HEK293 (cell line): Measurements from ENCODE around the gene ZNF26.

Source experiments
- CTCF ChIA-PET: fragments of 350-600 bp; formaldehyde crosslinking; extraction: SDS; loops from one replicate; lab custom pipeline; 2021; ENCODE audit warnings: antibody characterized with exemption; lab: Yijun Ruan, JAX
- POLR2A ChIA-PET: fragments of 300-600 bp; formaldehyde crosslinking; extraction: SDS; loops from one replicate; lab custom pipeline; 2020; ENCODE audit warnings: antibody characterized with exemption, inconsistent platforms; lab: Yijun Ruan, JAX
- H3K27ac ChIP-seq: fragments of 200-500 bp; sonication (Bioruptor generic); 2 replicates; pipeline ENCODE4 v1.5.1; 2014; ENCODE audit warnings: low read depth, low read length, control low read depth, inconsistent platforms; ENCODE audit errors: extremely low read depth
- H3K36me3 ChIP-seq, 2 experiments: fragments of 200-500 bp in 1 of 2; sonication (Bioruptor generic) in 1 of 2; 1 replicate in 1 of 2; 2 replicates in 1 of 2; pipeline ENCODE4 v1.5.1; 2014 to 2017; ENCODE audit warnings: inconsistent platforms in 2 of 2, low read length in 2 of 2; ENCODE audit not compliant: control insufficient read depth in 2 of 2, insufficient read depth in 1 of 2
- H3K4me1 ChIP-seq: fragments of 200-500 bp; sonication (Bioruptor generic); 2 replicates; pipeline ENCODE4 v1.5.1; 2014; ENCODE audit warnings: mild to moderate bottlenecking, low read length, inconsistent platforms; ENCODE audit not compliant: control insufficient read depth, insufficient read depth
- H3K4me3 ChIP-seq: 2 replicates; pipeline ENCODE4 v1.5.1; 2011; ENCODE audit warnings: low read depth, mild to moderate bottlenecking, control low read depth, low read length, moderate library complexity
- H3K9me3 ChIP-seq: fragments of 200-500 bp; sonication (Bioruptor generic); 2 replicates; pipeline ENCODE4 v1.5.1; 2014; ENCODE audit warnings: low read depth, low read length, inconsistent platforms; ENCODE audit not compliant: control insufficient read depth, insufficient read depth
- ATF2 ChIP-seq: fragments of 450-650 bp; formaldehyde crosslinking; IDR thresholded peaks from 2 replicates; pipeline ENCODE4 v1.5.1; 2016; ENCODE audit warnings: missing biosample characterization, missing genetic modification characterization, low read depth
- BCL6B ChIP-seq: fragments of 450-650 bp; formaldehyde crosslinking; IDR thresholded peaks from 2 replicates; pipeline ENCODE4 v1.5.1; 2017; ENCODE audit warnings: missing biosample characterization, missing genetic modification characterization
- MEIS1 ChIP-seq: sonication (generic); formaldehyde crosslinking; IDR thresholded peaks from 2 replicates; pipeline ENCODE4 v1.8.1; 2022; ENCODE audit warnings: missing genetic modification reagents, mild to moderate bottlenecking, borderline replicate concordance
- MYNN ChIP-seq: fragments of 450-650 bp; formaldehyde crosslinking; IDR thresholded peaks from 2 replicates; pipeline ENCODE4 v1.5.1; 2016; ENCODE audit warnings: missing biosample characterization, missing genetic modification characterization, borderline replicate concordance
- MZF1 ChIP-seq: fragments of 450-650 bp; formaldehyde crosslinking; IDR thresholded peaks from 2 replicates; pipeline ENCODE4 v1.5.1; 2017; ENCODE audit warnings: missing biosample characterization, missing genetic modification characterization, borderline replicate concordance
- TSHZ1 ChIP-seq: fragments of 450-650 bp; formaldehyde crosslinking; IDR thresholded peaks from 2 replicates; pipeline ENCODE4 v1.5.1; 2016; ENCODE audit warnings: missing biosample characterization, missing genetic modification characterization, borderline replicate concordance
- ZBTB49 ChIP-seq: fragments of 450-650 bp; formaldehyde crosslinking; IDR thresholded peaks from 2 replicates; pipeline ENCODE4 v1.5.1; 2016; ENCODE audit warnings: missing biosample characterization, missing genetic modification characterization, low read depth
- ZIC2 ChIP-seq: fragments of 450-650 bp; formaldehyde crosslinking; IDR thresholded peaks from 2 replicates; pipeline ENCODE4 v1.5.1; 2016; ENCODE audit warnings: missing biosample characterization, missing genetic modification characterization
- ZNF138 ChIP-seq: fragments of 450-650 bp; formaldehyde crosslinking; IDR thresholded peaks from 2 replicates; pipeline ENCODE4 v1.5.1; 2016; ENCODE audit warnings: missing biosample characterization, missing genetic modification characterization, borderline replicate concordance
- ZNF18 ChIP-seq: fragments of 450-650 bp; formaldehyde crosslinking; IDR thresholded peaks from 2 replicates; pipeline ENCODE4 v1.5.1; 2016; ENCODE audit warnings: missing biosample characterization, missing genetic modification characterization
- ZNF266 ChIP-seq: fragments of 450-650 bp; formaldehyde crosslinking; IDR thresholded peaks from 2 replicates; pipeline ENCODE4 v1.5.1; 2016; ENCODE audit warnings: missing biosample characterization, missing genetic modification characterization, low read depth
- ZNF362 ChIP-seq: fragments of 450-650 bp; formaldehyde crosslinking; IDR thresholded peaks from 2 replicates; pipeline ENCODE4 v1.5.1; 2016; ENCODE audit warnings: missing biosample characterization, missing genetic modification characterization
- ZNF37A ChIP-seq: fragments of 450-650 bp; IDR thresholded peaks from 2 replicates; pipeline ENCODE4 v1.5.1; 2018; ENCODE audit warnings: missing biosample characterization, missing genetic modification characterization
- ZNF416 ChIP-seq: fragments of 450-650 bp; formaldehyde crosslinking; IDR thresholded peaks from 2 replicates; pipeline ENCODE4 v1.5.1; 2016; ENCODE audit warnings: missing biosample characterization, missing genetic modification characterization
- ZNF501 ChIP-seq: fragments of 450-650 bp; formaldehyde crosslinking; IDR thresholded peaks from 2 replicates; pipeline ENCODE4 v1.5.1; 2016; ENCODE audit warnings: missing biosample characterization, missing genetic modification characterization
- ZNF521 ChIP-seq: fragments of 450-650 bp; formaldehyde crosslinking; IDR thresholded peaks from 2 replicates; pipeline ENCODE4 v1.5.1; 2017; ENCODE audit warnings: missing biosample characterization, mild to moderate bottlenecking, missing genetic modification characterization
- ZNF571 ChIP-seq: fragments of 450-650 bp; formaldehyde crosslinking; IDR thresholded peaks from 2 replicates; pipeline ENCODE4 v1.5.0; 2017; ENCODE audit warnings: missing biosample characterization, missing genetic modification characterization
- ZNF621 ChIP-seq: fragments of 450-650 bp; formaldehyde crosslinking; IDR thresholded peaks from 2 replicates; pipeline ENCODE4 v1.5.1; 2017; ENCODE audit warnings: missing biosample characterization, missing genetic modification characterization
- ZNF654 ChIP-seq: fragments of 450-650 bp; formaldehyde crosslinking; IDR thresholded peaks from 2 replicates; pipeline ENCODE4 v1.5.1; 2016; ENCODE audit warnings: low read depth, missing biosample characterization, missing genetic modification characterization
- ZNF658 ChIP-seq: fragments of 450-650 bp; formaldehyde crosslinking; IDR thresholded peaks from 2 replicates; pipeline ENCODE4; 2016; ENCODE audit warnings: missing biosample characterization, missing genetic modification characterization
- ZNF670 ChIP-seq: fragments of 450-650 bp; formaldehyde crosslinking; IDR thresholded peaks from 2 replicates; pipeline ENCODE4 v1.5.1; 2016; ENCODE audit warnings: missing biosample characterization, missing genetic modification characterization, low read depth
- ZNF747 ChIP-seq: fragments of 450-650 bp; formaldehyde crosslinking; IDR thresholded peaks from 2 replicates; pipeline ENCODE4 v1.5.1; 2016; ENCODE audit warnings: missing biosample characterization, missing genetic modification characterization
- ZNF76 ChIP-seq: fragments of 450-650 bp; formaldehyde crosslinking; IDR thresholded peaks from 2 replicates; pipeline ENCODE4; 2016; ENCODE audit warnings: low read depth, missing biosample characterization, missing genetic modification characterization, borderline replicate concordance

ZNF26 gene

GRCh38 chr12:132951649-132952048 lies 34.5 kb upstream of the ZNF26 start (continued):
- TF ChIP-seq ZNF362 (tag by site-specific recombination), result no peak
- peak; percentile 5; the same call in 1 of the 2 replicates for TF ChIP-seq ZNF416
- no peak for TF ChIP-seq ZIC2
- TF ChIP-seq MYNN (tag by site-specific recombination), result no peak
- TF ChIP-seq MZF1 (tag by site-specific recombination), result no peak
- TF ChIP-seq ATF2, result no peak
- 0 out of 2 replicates have a peak, but pooled peaks have one; percentile 22 for TF ChIP-seq ZNF747 (tag by site-specific recombination)
- TF ChIP-seq ZNF76 (tag by site-specific recombination), result no peak
- no peak for TF ChIP-seq ZNF501 (tag by site-specific recombination)
- TF ChIP-seq ZNF266 (tag by site-specific recombination), result 0 out of 2 replicates have a peak, but pooled peaks have one; percentile 20
- no peak for TF ChIP-seq ZNF654 (tag by site-specific recombination)
- no peak for TF ChIP-seq TSHZ1 (tag by site-specific recombination)
- 0 out of 2 replicates have a peak, but pooled peaks have one; percentile 56 for TF ChIP-seq ZNF621 (tag by site-specific recombination)
- no peak for TF ChIP-seq ZNF138 (tag by site-specific recombination)
- TF ChIP-seq ZNF18 (tag by site-specific recombination), result no peak
- TF ChIP-seq ZNF658 (tag by site-specific recombination), result 0 out of 2 replicates have a peak, but pooled peaks have one; percentile 45
- no peak for TF ChIP-seq ZNF521
- TF ChIP-seq ZNF571 (tag by site-specific recombination), result 0 out of 2 replicates have a peak, but pooled peaks have one; percentile 17
- TF ChIP-seq, all 188 proteins: peak for 17

- Histone ChIP-seq H3K27ac (no peak overlapping the region), H3K4me3 (no peak overlapping the region), H3K9me3 (no peaks in the 10 kb centered on the region; the same call in 1 of the 2 replicates), H3K4me1 (peaks cover 2% of the 10 kb centered on the region; the same call in 1 of the 2 replicates), H3K36me3 (peaks cover 0 to 44% of the 10 kb centered on the region in 2 experiments; a peak in 2 of 3 replicates)
- CTCF ChIA-PET, result no interaction called here
- POLR2A ChIA-PET, result interaction anchor here (0.7 kb wide), 1 partner anchor 15 kb away, joined by 6 read pairs; no protein-coding TSS in a partner anchor
- TF ChIP-seq ZNF37A (tag by site-specific recombination) (no peak), ZNF670 (no peak), MEIS1 (no peak), ZNF362 (tag by site-specific recombination) (no peak), ZBTB49 (tag by site-specific recombination) (no peak), BCL6B (tag by site-specific recombination) (no peak)
Measured at GRCh38 chr12:132952371-132953162, 33.6 kb upstream of the ZNF26 start.
